Gastrocnemius medialis (tissue), 4 donors: ENCODE measurements around the gene PIGA. TPM values are rescaled to one million over a fixed set of nuclear protein-coding genes. Genes with fewer than 3 reads are reported as not detected.

Source experiments
- ATAC-seq, 2 donors: fragments of 150-250 bp; one replicate each; pipeline ENCODE4 v1.9.1; 2016
- DNase-seq, 2 donors: peaks; one replicate each; pipeline ENCODE4 v3.0.0-alpha.2; 2019
- H3K27ac ChIP-seq, 4 donors: fragments of 200-600 bp; sonication (generic); 1 replicate in 1 of 4; 2 replicates in 3 of 4; pipeline ENCODE4 v1.5.1; 2016 to 2018; ENCODE audit warnings: mild to moderate bottlenecking in 2 of 4, moderate library complexity in 1 of 4
- H3K27me3 ChIP-seq, 3 donors: fragments of 200-600 bp; sonication (generic) in 2 of 3; 1 replicate in 1 of 3; 2 replicates in 2 of 3; pipeline versions ENCODE4 v1.5.1 to v1.6.0; 2016 to 2019; ENCODE audit warnings: mild to moderate bottlenecking in 1 of 3, moderate library complexity in 1 of 3
- H3K36me3 ChIP-seq, 2 donors: fragments of 200-600 bp; sonication (generic) in 1 of 2; one replicate each; pipeline ENCODE4 v1.5.1; 2017 to 2018
- H3K4me1 ChIP-seq, 2 donors: fragments of 200-600 bp; sonication (generic) in 1 of 2; one replicate each; pipeline ENCODE4 v1.5.1; 2016 to 2017; ENCODE audit warnings: mild to moderate bottlenecking in 2 of 2
- H3K4me3 ChIP-seq, 4 donors: fragments of 200-600 bp; sonication (generic) in 3 of 4; 1 replicate in 1 of 4; 2 replicates in 3 of 4; pipeline ENCODE4 v1.5.1; 2016 to 2019; ENCODE audit warnings: mild to moderate bottlenecking in 2 of 4
- H3K9me3 ChIP-seq, 3 donors: fragments of 200-600 bp; sonication (generic) in 2 of 3; 1 replicate in 1 of 3; 2 replicates in 2 of 3; pipeline ENCODE4 v1.5.1; 2016 to 2019
- CTCF ChIP-seq, 5 experiments: fragments of 450-650 bp in 3 of 5; fragments of 200-600 bp in 2 of 5; sonication (generic) in 2 of 5; IDR thresholded peaks in 4 of 5; conservative IDR thresholded peaks in 1 of 5; 1 replicate in 4 of 5; 2 replicates in 1 of 5; pipeline ENCODE4 v1.5.1; 2016 to 2019; ENCODE audit warnings: antibody characterized with exemption in 5 of 5, mild to moderate bottlenecking in 3 of 5, moderate library complexity in 3 of 5
- POLR2A ChIP-seq, 2 donors: fragments of 450-650 bp; IDR thresholded peaks; one replicate each; pipeline ENCODE4 v1.6.1; 2017; ENCODE audit warnings: antibody characterized with exemption in 2 of 2, mild to moderate bottlenecking in 2 of 2, moderate library complexity in 2 of 2
- in situ Hi-C, 4 donors: fragments of 200-750 bp; cut with MboI; loops; one replicate each; pipeline versions ENCODE4 v1.15.0 to v1.8.0; 2017; ENCODE audit warnings: low sequenced_read_pairs in 4 of 4
- intact Hi-C: fragments of 100-400 bp; cut with DNase I; formaldehyde crosslinking; loops from one replicate; pipeline ENCODE4 v1.15.1; 2023; ENCODE audit warnings: low total_unique reads
- total RNA-seq, 4 donors: library from RNA; depleted of rRNA; stranded (reverse); fragments of >200 nt; gene quantifications; one replicate each; pipeline versions ENCODE4 v1.1.0 to v1.2.3, GENCODE V29; 2016

The PIGA gene
- total RNA-seq, 4 donors from 2014 or later, result 1.5 to 5.9 (median 3.1) TPM

DNA sequence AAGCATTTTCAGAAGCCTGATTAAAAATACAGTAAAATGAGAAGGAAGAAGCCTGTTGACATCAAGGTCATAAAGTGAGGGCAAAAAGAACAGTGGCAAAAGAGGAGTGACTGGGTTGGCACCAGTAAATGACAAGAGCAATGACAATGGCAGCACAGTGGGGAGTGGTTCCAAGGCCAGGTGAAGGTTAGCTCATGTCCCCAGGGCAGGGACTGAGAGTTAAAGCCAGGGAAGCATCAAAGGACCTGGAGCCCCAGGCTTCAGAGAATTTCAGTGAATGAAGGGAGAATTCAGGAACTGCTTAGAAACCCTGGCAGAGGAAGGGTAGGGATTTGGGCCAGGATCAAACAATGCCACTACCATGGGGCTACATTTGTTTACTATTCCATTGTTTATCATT, 8.8 kb upstream of the PIGA start:
- H3K27ac ChIP-seq, result no peak overlapping the region
- ATAC-seq (no peak), DNase-seq (no peak)
- intact Hi-C loops (loop anchor here (10.0 kb wide), 1 partner anchor 221 kb away; no protein-coding TSS in a partner anchor), in situ Hi-C loops (loop anchor here in 2 of 4 donors (10.0 to 25.0 kb wide), 2 partner anchors 143 to 221 kb away; partner anchors contain the start of gene PIR (in 1 of the 2))
- H3K9me3 ChIP-seq, result no peaks in the 10 kb centered on the region
- H3K4me1 ChIP-seq, result no peaks in the 10 kb centered on the region
- no peak overlapping the region for H3K4me3 ChIP-seq
- H3K27me3 ChIP-seq, result no peaks in the 10 kb centered on the region
- TF ChIP-seq POLR2A (IDR thresholded peaks at IDR 0.05) (no peak), CTCF (IDR thresholded peaks at IDR 0.05 in 4 of 5, conservative IDR thresholded peaks at IDR 0.05 in 1 of 5) (no peak)
- peaks cover 0 to 8% of the 10 kb centered on the region in 2 donors for H3K36me3 ChIP-seq

GRCh38 chrX:15343075-15343476, 7.8 kb upstream of the PIGA start:
- DNase-seq, result no peak
- no peak overlapping the region for H3K4me3 ChIP-seq
- in situ Hi-C loops, result loop anchor here in 2 of 4 donors (10.0 to 25.0 kb wide), 2 partner anchors 144 to 222 kb away; partner anchors contain the start of gene PIR (in 1 of the 2)
- no peak for TF ChIP-seq CTCF (IDR thresholded peaks at IDR 0.05 in 4 of 5, conservative IDR thresholded peaks at IDR 0.05 in 1 of 5)
- no peak for TF ChIP-seq POLR2A (IDR thresholded peaks at IDR 0.05)
- peaks cover 0 to 8% of the 10 kb centered on the region in 2 donors for H3K36me3 ChIP-seq
- ATAC-seq, result no peak
- no peaks in the 10 kb centered on the region for H3K4me1 ChIP-seq
- H3K27me3 ChIP-seq, result no peaks in the 10 kb centered on the region
- H3K9me3 ChIP-seq, result no peaks in the 10 kb centered on the region
- intact Hi-C loops, result loop anchor here (10.0 kb wide), 1 partner anchor 222 kb away; no protein-coding TSS in a partner anchor
- no peak overlapping the region for H3K27ac ChIP-seq

DNA sequence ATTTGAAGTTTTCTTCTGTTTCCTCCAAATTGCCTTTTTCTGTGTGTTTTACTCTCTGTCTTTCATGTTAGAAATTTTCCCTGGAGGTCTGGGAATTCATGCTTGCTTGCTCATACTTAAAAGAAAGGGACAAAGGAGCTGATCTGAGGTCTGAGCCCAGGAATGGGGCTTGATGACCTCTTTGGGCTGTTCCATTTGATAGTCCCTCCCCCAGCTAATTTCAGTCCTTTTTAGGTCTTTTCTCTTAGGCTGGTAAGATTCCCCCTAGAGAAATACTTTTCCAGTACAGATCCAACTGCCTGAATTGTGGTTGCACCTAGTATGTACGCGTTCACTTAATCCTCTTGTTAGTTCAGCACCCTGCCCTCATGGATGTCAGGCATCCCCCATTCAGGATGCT, 5.5 kb upstream of the PIGA start:
- no peak overlapping the region for H3K27ac ChIP-seq
- in situ Hi-C loops (loop anchor here in 2 of 4 donors (10.0 to 25.0 kb wide), 2 partner anchors 146 to 224 kb away; partner anchors contain the start of gene PIR (in 1 of the 2)), intact Hi-C loops (loop anchor here (10.0 kb wide), 1 partner anchor 224 kb away; no protein-coding TSS in a partner anchor)
- TF ChIP-seq CTCF (IDR thresholded peaks at IDR 0.05 in 4 of 5, conservative IDR thresholded peaks at IDR 0.05 in 1 of 5) (no peak), POLR2A (IDR thresholded peaks at IDR 0.05) (no peak)
- H3K4me3 ChIP-seq, result no peak overlapping the region
- ATAC-seq (no peak), DNase-seq (no peak)
- H3K36me3 ChIP-seq, result no peaks in the 10 kb centered on the region
- peaks cover 0 to 13% of the 10 kb centered on the region in 2 donors for H3K4me1 ChIP-seq
- H3K27me3 ChIP-seq, result no peaks in the 10 kb centered on the region
- H3K9me3 ChIP-seq, result no peaks in the 10 kb centered on the region

GRCh38 chrX:15336023-15336413, 695 bp upstream of the PIGA start:
- Histone ChIP-seq H3K4me3 (peak overlapping the region; percentile 37 to 78 (median 58)), H3K9me3 (no peaks in the 10 kb centered on the region), H3K36me3 (no peaks in the 10 kb centered on the region), H3K27me3 (no peaks in the 10 kb centered on the region), H3K27ac (peak overlapping the region; percentile 56 to 91 (median 89)), H3K4me1 (peaks cover 0 to 13% of the 10 kb centered on the region in 2 donors)
- no peak for DNase-seq
- TF ChIP-seq CTCF (IDR thresholded peaks at IDR 0.05 in 4 of 5, conservative IDR thresholded peaks at IDR 0.05 in 1 of 5) (no peak), POLR2A (IDR thresholded peaks at IDR 0.05) (no peak)
- intact Hi-C loops, result loop anchor here (10.0 kb wide), 1 partner anchor 159 kb away; the partner anchor contains the start of gene PIR
- in situ Hi-C loops, result loop anchor here in 1 of 4 donors (25.0 kb wide), 1 partner anchor 151 kb away; the partner anchor contains the start of gene PIR
- peak in 1 of 2 donors; percentile 24 for ATAC-seq
